CD4-positive, alpha-beta memory T cell (primary cell): Measurements from ENCODE around the gene CELF2. TPM values are rescaled to one million over a fixed set of nuclear protein-coding genes. Genes with fewer than 3 reads are reported as not detected.
A peak's percentile ranks its signal among the peaks of the same experiment; 100 is the strongest.
"Not testable (repeated sequence)": the region's sequence is repeated elsewhere in the genome, so short reads cannot be mapped to it uniquely, and the experiment has no call there.

Source experiments
- CTCF ChIA-PET: fragments of 350-600 bp; sonication (Branson Sonifier 250); formaldehyde crosslinking; loops from one replicate; lab custom pipeline; 2021; ENCODE audit warnings: inconsistent platforms; ENCODE audit not compliant: partially characterized antibody; lab: Charles Lee
- POLR2A ChIA-PET: fragments of 350-600 bp; sonication (Branson Sonifier 250); formaldehyde crosslinking; loops from one replicate; lab custom pipeline; 2021; ENCODE audit not compliant: partially characterized antibody; lab: Charles Lee
- DNase-seq, 5 donors: peaks; one replicate each; pipeline versions ENCODE4 v3.0.0 to v3.0.0-alpha.2; 2020 to 2022; ENCODE audit warnings: mixed read lengths in 1 of 5
- H3K27ac ChIP-seq: one replicate; pipeline ENCODE4 v1.7.0; 2013; ENCODE audit warnings: low read depth, low read length
- H3K27me3 ChIP-seq: 2 replicates; pipeline ENCODE4 v1.7.0; 2013; ENCODE audit warnings: mild to moderate bottlenecking, low read length, moderate library complexity; ENCODE audit not compliant: insufficient read depth
- H3K36me3 ChIP-seq: 2 replicates; pipeline ENCODE4 v1.7.0; 2013; ENCODE audit warnings: mild to moderate bottlenecking, low read length, moderate library complexity; ENCODE audit not compliant: insufficient read depth
- H3K4me1 ChIP-seq: 2 replicates; pipeline ENCODE4 v1.7.0; 2013; ENCODE audit warnings: mild to moderate bottlenecking, low read length, moderate library complexity; ENCODE audit not compliant: insufficient read depth
- H3K4me3 ChIP-seq, 2 donors: one replicate each; pipeline ENCODE4 v1.7.0; 2013; ENCODE audit warnings: low read length in 2 of 2, mild to moderate bottlenecking in 1 of 2
- H3K9me3 ChIP-seq, 2 donors: one replicate each; pipeline ENCODE4 v1.7.0; 2013; ENCODE audit warnings: low read length in 2 of 2, control low read depth in 1 of 2; ENCODE audit not compliant: control insufficient read depth in 1 of 2
- H3K27ac Mint-ChIP-seq, 7 donors: one replicate each; pipeline ENCODE4 v1.8.0; 2020 to 2021; ENCODE audit warnings: mixed read lengths in 7 of 7, mild to moderate bottlenecking in 6 of 7, inconsistent platforms in 3 of 7, moderate library complexity in 3 of 7
- H3K27me3 Mint-ChIP-seq, 2 donors: one replicate each; pipeline ENCODE4 v1.8.0; 2020 to 2021; ENCODE audit warnings: mixed read lengths in 2 of 2
- H3K36me3 Mint-ChIP-seq, 2 donors: one replicate each; pipeline ENCODE4 v1.8.0; 2020 to 2021; ENCODE audit warnings: mixed read lengths in 2 of 2, inconsistent platforms in 1 of 2, mild to moderate bottlenecking in 1 of 2
- H3K4me1 Mint-ChIP-seq, 4 donors: one replicate each; pipeline ENCODE4 v1.8.0; 2020 to 2021; ENCODE audit warnings: mixed read lengths in 4 of 4, mild to moderate bottlenecking in 1 of 4
- H3K4me3 Mint-ChIP-seq, 8 donors: one replicate each; pipeline ENCODE4 v1.8.0; 2020 to 2021; ENCODE audit warnings: mixed read lengths in 8 of 8, mild to moderate bottlenecking in 7 of 8, moderate library complexity in 6 of 8, inconsistent platforms in 3 of 8
- H3K9me3 Mint-ChIP-seq, 8 donors: one replicate each; pipeline ENCODE4 v1.8.0; 2020 to 2021; ENCODE audit warnings: mixed read lengths in 8 of 8, mild to moderate bottlenecking in 5 of 8, inconsistent platforms in 3 of 8, moderate library complexity in 1 of 8
- intact Hi-C: fragments of 100-400 bp; cut with micrococcal nuclease; formaldehyde crosslinking; loops from one replicate; pipeline ENCODE4 v1.15.1; 2023
- polyA plus RNA-seq, 2 donors: library from polyadenylated mRNA; unstranded; fragments of 300-500 nt; fragmentation: Illumina TruSeq; gene quantifications; one replicate each; pipeline ENCODE4 v1.2.3, GENCODE V29; 2021
- total RNA-seq, 2 experiments: library from RNA; stranded (reverse); gene quantifications; one replicate each; pipeline ENCODE4 v1.2.3, GENCODE V29; 2021

CELF2 gene
- total and polyA plus RNA-seq, 4 experiments from 2014 or later, result 122 to 180 (median 167) TPM

DNA sequence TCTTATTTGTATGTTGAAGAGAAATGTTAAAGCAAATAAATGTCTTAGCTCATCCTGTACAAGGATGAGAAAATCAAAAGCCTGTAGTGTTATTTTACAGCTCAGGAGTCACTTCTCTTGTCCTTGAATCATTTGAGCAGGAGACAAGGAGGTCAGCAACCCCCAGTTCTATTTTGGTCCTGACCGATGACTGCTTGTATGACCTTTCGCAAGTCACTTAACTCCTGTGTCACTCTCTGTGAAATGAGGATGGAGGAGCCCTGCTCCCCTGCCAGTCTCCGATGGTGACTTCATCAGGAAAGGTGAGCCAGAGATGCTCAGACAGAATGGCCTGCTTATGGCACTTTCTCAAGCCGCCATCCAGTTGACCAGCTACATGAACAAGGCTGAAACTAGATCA is 101.0 kb downstream of the CELF2 start:
- no peak overlapping the region for H3K4me3 Mint-ChIP-seq
- H3K36me3 Mint-ChIP-seq, result no peaks in the 10 kb centered on the region
- Histone ChIP-seq H3K4me1 (peaks cover 5% of the 10 kb centered on the region), H3K27ac (no peak overlapping the region), H3K36me3 (no peaks in the 10 kb centered on the region), H3K27me3 (no peaks in the 10 kb centered on the region), H3K9me3 (no peaks in the 10 kb centered on the region), H3K4me3 (no peak overlapping the region)
- H3K4me1 Mint-ChIP-seq, result peaks cover 13 to 27% (median 16%) of the 10 kb centered on the region in 4 donors
- no peak overlapping the region for H3K27ac Mint-ChIP-seq
- DNase-seq, result no peak
- H3K27me3 Mint-ChIP-seq, result no peaks in the 10 kb centered on the region
- H3K9me3 Mint-ChIP-seq, result peaks cover 0 to 4% (median under 1%) of the 10 kb centered on the region in 8 donors
- intact Hi-C loops, result no loop called here
- POLR2A ChIA-PET, result interaction anchor here (1.1 to 2.6 kb wide), 5 partner anchors 26 to 47 kb away, joined by 3 to 10 read pairs (median 6); no protein-coding TSS in a partner anchor
- CTCF ChIA-PET, result interaction anchor here (1.1 to 3.0 kb wide), 3 partner anchors 18 to 152 kb away, joined by 4 to 12 read pairs (median 4); no protein-coding TSS in a partner anchor

DNA sequence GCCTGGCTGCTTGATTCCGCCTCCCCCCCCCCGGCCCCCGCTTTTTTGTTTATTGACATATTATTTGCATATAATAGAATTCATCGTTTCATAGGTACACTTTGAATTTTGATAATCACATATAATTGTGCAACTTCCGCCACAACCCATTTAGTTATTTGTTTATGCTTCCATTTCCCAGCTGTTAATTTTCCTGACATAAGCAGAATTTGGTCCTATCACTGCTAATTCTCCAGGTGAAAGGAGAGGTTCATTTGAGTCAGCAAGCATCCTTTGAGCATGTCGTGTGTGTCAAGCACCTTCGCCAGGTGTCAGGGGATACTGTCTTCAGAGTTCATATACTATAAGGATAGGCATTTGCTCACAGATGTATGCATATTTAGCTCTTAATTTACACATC is 102.2 kb downstream of the CELF2 start:
- Mint-ChIP-seq H3K9me3 (peaks cover 0 to 15% (median 8%) of the 10 kb centered on the region in 8 donors), H3K4me1 (peaks cover 8 to 22% (median 12%) of the 10 kb centered on the region in 4 donors), H3K36me3 (peaks cover 0 to 1% of the 10 kb centered on the region in 2 donors), H3K27ac (no peak overlapping the region), H3K27me3 (no peaks in the 10 kb centered on the region), H3K4me3 (no peak overlapping the region)
- intact Hi-C loops, result no loop called here
- no peak overlapping the region for H3K4me3 ChIP-seq
- no peak overlapping the region for H3K27ac ChIP-seq
- H3K9me3 ChIP-seq, result no peaks in the 10 kb centered on the region
- no peaks in the 10 kb centered on the region for H3K4me1 ChIP-seq
- DNase-seq, result no peak
- no peaks in the 10 kb centered on the region for H3K36me3 ChIP-seq
- ChIA-PET CTCF (interaction anchor here (0.8 to 3.0 kb wide), 2 partner anchors 8 to 151 kb away, joined by 3 to 12 read pairs; no protein-coding TSS in a partner anchor), POLR2A (interaction anchor here (1.2 to 2.6 kb wide), 3 partner anchors 10 to 44 kb away, joined by 3 to 10 read pairs (median 3); no protein-coding TSS in a partner anchor)
- H3K27me3 ChIP-seq, result no peaks in the 10 kb centered on the region

DNA sequence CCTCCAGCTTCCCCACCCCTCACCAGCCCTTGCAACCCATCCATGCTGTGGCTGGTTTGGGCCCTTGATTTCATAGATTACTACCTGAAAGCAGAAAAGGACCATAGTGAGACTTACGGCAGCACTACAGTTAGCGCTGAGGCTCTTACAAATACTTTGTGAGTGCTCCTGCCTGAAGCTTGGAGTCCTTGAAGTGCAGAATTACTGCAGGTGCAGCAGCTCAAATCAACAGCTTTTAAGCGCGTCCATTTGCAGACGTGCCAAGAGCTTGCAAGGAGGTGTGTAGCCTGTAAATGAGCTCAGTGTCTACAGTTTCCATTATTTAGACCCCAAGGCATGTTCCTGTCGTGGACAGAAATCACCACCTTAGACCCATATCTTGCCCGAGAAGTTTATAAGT is 103.0 kb downstream of the CELF2 start:
- DNase-seq, result no peak
- H3K4me3 Mint-ChIP-seq, result no peak overlapping the region
- H3K27me3 Mint-ChIP-seq, result no peaks in the 10 kb centered on the region
- peak overlapping the region in 1 of 7 donors; percentile 12 for H3K27ac Mint-ChIP-seq
- intact Hi-C loops, result no loop called here
- Histone ChIP-seq H3K4me1 (no peaks in the 10 kb centered on the region), H3K9me3 (no peaks in the 10 kb centered on the region), H3K36me3 (no peaks in the 10 kb centered on the region), H3K4me3 (no peak overlapping the region), H3K27me3 (no peaks in the 10 kb centered on the region), H3K27ac (no peak overlapping the region)
- H3K4me1 Mint-ChIP-seq, result peaks cover 4 to 13% (median 7%) of the 10 kb centered on the region in 4 donors
- H3K9me3 Mint-ChIP-seq, result peaks cover 0 to 17% (median 8%) of the 10 kb centered on the region in 8 donors
- peaks cover 0 to 1% of the 10 kb centered on the region in 2 donors for H3K36me3 Mint-ChIP-seq
- CTCF ChIA-PET, result interaction anchor here (0.8 kb wide), 1 partner anchor 9 kb away, joined by 3 read pairs; no protein-coding TSS in a partner anchor
- POLR2A ChIA-PET, result interaction anchor here (0.7 to 1.6 kb wide), 2 partner anchors 9 to 45 kb away, joined by 3 to 4 read pairs; no protein-coding TSS in a partner anchor

DNA sequence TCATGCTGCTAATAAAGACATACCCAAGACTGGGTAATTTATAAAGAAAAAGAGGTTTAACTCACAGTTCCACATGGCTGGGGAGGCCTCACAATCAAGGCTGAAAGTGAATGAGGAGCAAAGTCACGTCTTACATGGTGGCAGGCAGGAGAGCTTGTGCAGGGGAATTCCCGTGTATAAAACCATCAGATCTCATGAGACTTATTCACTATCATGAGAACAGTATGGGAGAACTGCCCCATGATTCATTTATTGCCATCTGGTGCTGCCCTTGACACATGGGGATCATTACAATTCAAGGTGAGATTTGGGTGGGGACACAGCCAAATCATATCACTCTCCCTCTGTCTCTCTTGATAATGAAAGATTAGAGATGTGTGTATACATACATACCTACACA is 106.2 kb downstream of the CELF2 start:
- H3K9me3 ChIP-seq, H3K4me3 ChIP-seq, intact Hi-C loops, H3K4me1 ChIP-seq, H3K4me1 Mint-ChIP-seq, POLR2A ChIA-PET, H3K36me3 ChIP-seq, H3K4me3 Mint-ChIP-seq, H3K27me3 ChIP-seq, H3K27me3 Mint-ChIP-seq, H3K36me3 Mint-ChIP-seq, H3K27ac ChIP-seq, DNase-seq: not testable (repeated sequence)
- CTCF ChIA-PET, result interaction anchor here (0.9 to 3.9 kb wide), 3 partner anchors 11 to 51 kb away, joined by 3 to 19 read pairs (median 3); no protein-coding TSS in a partner anchor
- peak overlapping the region in 2 of 7 donors; percentile 11 to 74 for H3K27ac Mint-ChIP-seq
- peaks cover 0 to 25% (median 10%) of the 10 kb centered on the region in 8 donors for H3K9me3 Mint-ChIP-seq

DNA sequence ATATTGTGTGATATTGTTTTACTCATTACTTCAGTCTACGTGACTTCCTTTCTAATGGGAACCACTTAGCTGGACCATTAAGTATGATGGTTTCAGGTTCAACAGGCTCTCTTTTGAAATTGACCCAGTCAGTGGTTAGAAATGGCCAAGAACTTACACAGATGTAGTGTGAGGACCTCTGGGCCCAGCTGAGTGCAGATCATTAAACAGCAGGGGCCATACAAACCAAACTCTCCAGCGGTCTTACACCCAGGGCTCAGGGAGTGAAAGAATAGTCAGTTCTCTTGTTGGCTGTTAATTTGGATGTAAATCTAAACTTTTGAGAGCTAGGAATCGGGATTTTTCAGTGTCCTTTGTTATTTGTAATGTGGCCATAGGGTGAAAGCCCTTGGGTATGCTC is 107.3 kb downstream of the CELF2 start:
- Mint-ChIP-seq H3K4me3 (no peak overlapping the region), H3K27me3 (no peaks in the 10 kb centered on the region), H3K4me1 (peaks cover 1 to 9% (median 9%) of the 10 kb centered on the region in 4 donors), H3K9me3 (peaks cover 0 to 25% (median 10%) of the 10 kb centered on the region in 8 donors), H3K27ac (no peak overlapping the region), H3K36me3 (peaks cover 0 to 1% of the 10 kb centered on the region in 2 donors)
- POLR2A ChIA-PET, result interaction anchor here (1.0 kb wide), 1 partner anchor 38 kb away, joined by 3 read pairs; no protein-coding TSS in a partner anchor
- H3K4me1 ChIP-seq, result no peaks in the 10 kb centered on the region
- no peaks in the 10 kb centered on the region for H3K9me3 ChIP-seq
- no peak overlapping the region for H3K4me3 ChIP-seq
- DNase-seq, result no peak
- no peaks in the 10 kb centered on the region for H3K27me3 ChIP-seq
- H3K36me3 ChIP-seq, result no peaks in the 10 kb centered on the region
- intact Hi-C loops, result no loop called here
- H3K27ac ChIP-seq, result no peak overlapping the region
- CTCF ChIA-PET, result interaction anchor here (3.9 kb wide), 1 partner anchor 12 kb away, joined by 19 read pairs; no protein-coding TSS in a partner anchor

DNA sequence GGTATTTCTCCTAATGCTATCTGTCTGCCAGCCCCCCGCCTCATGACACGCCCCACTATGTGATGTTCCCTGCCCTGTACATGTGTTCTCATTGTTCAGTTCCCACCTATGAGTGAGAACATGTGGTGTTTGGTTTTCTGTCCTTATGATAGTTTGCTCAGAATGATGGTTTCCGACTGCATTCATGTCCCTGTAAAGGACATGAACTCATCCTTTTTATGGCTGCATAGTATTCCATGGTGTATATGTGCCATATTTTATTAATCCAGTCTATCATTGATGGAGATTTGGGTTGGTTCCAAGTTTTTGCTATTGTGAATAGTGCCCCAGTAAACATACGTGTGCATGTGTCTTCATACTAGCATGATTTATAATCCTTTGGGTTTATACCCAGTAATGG is 109.3 kb downstream of the CELF2 start:
- H3K4me3 Mint-ChIP-seq, H3K36me3 Mint-ChIP-seq, H3K9me3 ChIP-seq, H3K4me1 Mint-ChIP-seq, DNase-seq, H3K27me3 ChIP-seq, H3K27ac Mint-ChIP-seq, H3K4me1 ChIP-seq, H3K27ac ChIP-seq, POLR2A ChIA-PET, H3K4me3 ChIP-seq, H3K27me3 Mint-ChIP-seq, intact Hi-C loops, H3K36me3 ChIP-seq, CTCF ChIA-PET: not testable (repeated sequence)
- peaks cover 0 to 25% (median 10%) of the 10 kb centered on the region in 8 donors for H3K9me3 Mint-ChIP-seq

DNA sequence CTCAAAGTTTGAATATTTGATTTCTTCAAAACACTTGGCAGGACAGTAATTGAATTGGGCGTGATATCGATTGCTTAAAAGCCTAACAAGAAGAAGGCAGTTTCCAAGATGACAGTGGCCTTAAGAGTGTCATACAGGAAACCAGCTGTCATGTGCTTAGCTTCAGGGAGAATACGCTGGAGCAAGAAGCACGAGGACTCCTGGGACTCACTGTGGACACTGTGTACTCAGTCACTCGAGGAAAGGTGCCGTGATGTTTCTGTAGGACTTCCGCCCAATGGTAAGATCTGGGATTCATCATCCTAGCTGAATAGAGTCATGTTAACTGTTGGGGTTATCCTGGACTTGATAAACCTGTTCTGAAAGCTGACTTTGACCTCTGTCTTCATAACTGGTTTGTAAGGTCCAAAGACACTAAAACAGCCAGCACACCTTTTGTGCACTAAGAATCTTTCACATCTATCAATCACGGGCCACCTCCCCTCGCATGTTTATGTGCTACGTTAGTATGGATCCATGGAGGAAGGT is 113.5 kb downstream of the CELF2 start:
- Histone ChIP-seq H3K4me3 (no peak overlapping the region), H3K36me3 (no peaks in the 10 kb centered on the region), H3K27ac (no peak overlapping the region), H3K9me3 (no peaks in the 10 kb centered on the region), H3K4me1 (no peaks in the 10 kb centered on the region), H3K27me3 (no peaks in the 10 kb centered on the region)
- Mint-ChIP-seq H3K4me3 (no peak overlapping the region), H3K36me3 (no peaks in the 10 kb centered on the region), H3K27ac (no peak overlapping the region), H3K9me3 (peaks cover 0 to 4% (median 0%) of the 10 kb centered on the region in 8 donors), H3K27me3 (no peaks in the 10 kb centered on the region), H3K4me1 (peaks cover 0 to 10% (median 5%) of the 10 kb centered on the region in 4 donors)
- CTCF ChIA-PET, result interaction anchor here (2.0 kb wide), 1 partner anchor 17 kb away, joined by 4 read pairs; no protein-coding TSS in a partner anchor
- POLR2A ChIA-PET, result interaction anchor here (1.2 kb wide), 1 partner anchor 18 kb away, joined by 3 read pairs; no protein-coding TSS in a partner anchor
- intact Hi-C loops, result no loop called here
- no peak for DNase-seq
